Heart right ventricle (tissue), 16 donors: ENCODE results near the gene NEDD4L. TPM values are rescaled to one million over a fixed set of nuclear protein-coding genes. Genes with fewer than 3 reads are reported as not detected.

Experiments
- ATAC-seq, 8 donors: fragments of 200-7000 bp; cut with Tn5 transposase; one replicate each; pipeline ENCODE4 v1.9.1; 2020; ENCODE audit warnings: mild to moderate bottlenecking in 8 of 8, moderate library complexity in 8 of 8, moderate number of reproducible peaks in 1 of 8
- DNase-seq, 2 donors: peaks; one replicate each; pipeline ENCODE4 v3.0.0-alpha.2; 2020
- H3K27ac ChIP-seq, 10 donors: fragments of 200-600 bp; sonication (generic) in 2 of 10; one replicate each; pipeline versions ENCODE4 v1.5.0 to v1.8.0; 2020 to 2022; ENCODE audit warnings: mild to moderate bottlenecking in 3 of 10
- H3K27me3 ChIP-seq, 7 donors: fragments of 200-600 bp; one replicate each; pipeline ENCODE4 v1.8.0; 2021 to 2022; ENCODE audit warnings: mild to moderate bottlenecking in 2 of 7
- H3K36me3 ChIP-seq, 9 donors: fragments of 200-600 bp; sonication (generic) in 1 of 9; one replicate each; pipeline versions ENCODE4 v1.5.0 to v1.8.0; 2020 to 2022; ENCODE audit warnings: mild to moderate bottlenecking in 2 of 9
- H3K4me1 ChIP-seq, 9 donors: fragments of 200-600 bp; sonication (generic) in 1 of 9; one replicate each; pipeline versions ENCODE4 v1.5.0 to v1.8.0; 2020 to 2022; ENCODE audit warnings: mild to moderate bottlenecking in 4 of 9
- H3K4me3 ChIP-seq, 10 donors: fragments of 200-600 bp; sonication (generic) in 2 of 10; one replicate each; pipeline versions ENCODE4 v1.5.0 to v1.8.0; 2020 to 2022; ENCODE audit warnings: mild to moderate bottlenecking in 7 of 10, moderate library complexity in 2 of 10
- H3K9me3 ChIP-seq, 11 donors: fragments of 200-600 bp in 10 of 11; sonication (generic) in 2 of 11; one replicate each; pipeline versions ENCODE4 v1.5.0 to v1.8.0; 2013 to 2022; ENCODE audit warnings: mild to moderate bottlenecking in 2 of 11, control low read depth in 1 of 11, moderate library complexity in 1 of 11
- WGBS, 2 donors: extraction: QIAGEN DNeasy Blood & Tissue Kit; methylation state at CpG; one replicate each; pipeline ENCODE4 v1.1.7; 2013; ENCODE audit warnings: inconsistent platforms in 1 of 2; 5-methylcytosine and 5-hydroxymethylcytosine counted together
- intact Hi-C, 10 donors: fragments of 100-400 bp; cut with DNase I; formaldehyde crosslinking; loops; one replicate each; pipeline versions ENCODE4 v1.11.1 to v1.14.2; 2022
- polyA plus RNA-seq, 2 donors: library from polyadenylated mRNA; stranded (reverse); fragments of 200-250 nt; gene quantifications; one replicate each; pipeline ENCODE4 v1.2.3, GENCODE V29; 2013
- total RNA-seq, 10 donors: library from RNA; stranded (reverse); fragmentation: NEBNext Ultra II Directional in 3 of 10; extraction: Animal tissue kit (Norgen Biotek cat#: 25700) in 3 of 10; gene quantifications; one replicate each; pipeline versions ENCODE4 v1.2.1 to v1.2.4, GENCODE V29; 2021 to 2023
- TF ChIP-seq, protein P1 (sequence below), 9 donors: fragments of 200-600 bp; sonication (generic) in 2 of 9; IDR thresholded peaks; one replicate each; pipeline versions ENCODE4 v1.5.0 to v1.8.0; 2021 to 2022; ENCODE audit warnings: antibody characterized with exemption in 9 of 9, mild to moderate bottlenecking in 5 of 9, moderate library complexity in 1 of 9
- donor health status: Arrhythmogenic right ventricular cardiomyopathy.
- donor health status: ischemic (EF 13 %, LVEDD 7.1; RV severe dilation, severe dysfunction).
- donor health status: healthy with polysubstance abuse.
- donor health status: DM: no; HTN: yes; CAD: no.
- donor health status: DM: no; HTN: no; CAD: no.
- donor health status: ischemic (EF 25% LVEDD 6.9; RV normal size, moderate dysfunction).
- donor health status: ischemic (EF 25% LVEDD 5.7; RV mildly dilated, moderate dysfunction).
- donor health status: healthy.
- donor health status: DM: yes; HTN: yes; CAD: no.
- donor health status: Ischemic cardiomyopathy.
- donor health status: ischemic (EF 35%, LVEDD 5.7; RV mildly dilated, moderate dysfunction).
- donor health status: nonischemic (EF 11% LVEDD 7.7; RV severe dilation, severe dysfunction).
- donor health status: DM: yes; HTN: yes; CAD: no.
- donor health status: PGD.
- donor health status: ischemic (EF 29% LVEDD 5.4; RV normal size, mild dysfunction).
- donor health status: nonischemic (EF 23%, LVEDD 6.1; RV moderate dilation, normal function).

The NEDD4L gene
- total and polyA plus RNA-seq, 12 donors: 9.6 to 67.1 (median 49.4) TPM

DNA sequence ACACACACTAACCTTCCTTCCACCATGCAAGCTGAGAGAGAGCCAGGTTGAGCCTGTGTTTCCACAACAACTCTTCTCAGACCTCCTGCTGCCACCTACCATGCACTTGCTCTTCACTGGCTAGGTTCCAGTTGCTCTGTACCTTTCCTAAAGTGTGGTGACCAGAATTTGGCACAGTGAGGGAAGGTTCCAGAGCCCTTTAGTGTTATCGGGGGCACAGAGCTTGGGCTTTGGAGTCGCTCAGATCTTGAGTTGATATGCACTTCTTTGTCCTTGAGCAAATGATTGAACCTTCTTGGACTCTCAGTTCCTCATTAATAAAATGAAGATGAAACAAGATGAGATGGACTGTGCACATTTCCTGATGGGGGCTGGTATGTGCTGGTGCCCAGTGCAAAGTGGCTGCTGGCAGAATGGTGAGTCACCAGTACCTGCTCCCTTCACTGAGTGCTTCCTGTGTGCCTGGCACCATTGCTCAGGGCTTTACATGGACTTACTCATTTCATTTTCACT, 47.1 kb downstream of the NEDD4L start:
- Histone ChIP-seq H3K4me1 (no peaks in the 10 kb centered on the region), H3K36me3 (no peaks in the 10 kb centered on the region)

DNA sequence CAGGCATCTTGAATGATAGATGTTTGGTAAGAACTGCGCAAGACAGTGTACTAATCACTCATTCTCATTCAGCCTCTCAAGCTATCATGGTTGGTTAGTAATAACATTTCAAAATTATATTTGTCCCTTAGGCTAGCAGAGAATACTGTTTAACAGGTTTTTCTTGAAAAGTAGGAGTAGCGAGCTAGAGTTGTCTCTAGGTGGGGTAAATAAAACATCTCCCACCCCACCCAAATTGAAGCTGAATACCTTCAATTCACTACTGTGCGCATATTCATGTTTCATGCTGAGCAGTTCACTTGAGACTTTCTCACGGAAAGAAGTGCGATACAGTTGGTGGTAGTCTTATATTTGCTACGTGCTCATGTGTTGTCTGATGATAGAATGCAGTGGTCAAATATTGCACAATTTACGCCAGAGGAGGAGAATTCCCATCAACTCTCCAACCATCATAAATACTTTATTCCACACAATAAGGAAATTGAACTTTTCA, 49.3 kb downstream of the NEDD4L start:
- intact Hi-C loops: no loop called here
- TF ChIP-seq, protein P1, sequence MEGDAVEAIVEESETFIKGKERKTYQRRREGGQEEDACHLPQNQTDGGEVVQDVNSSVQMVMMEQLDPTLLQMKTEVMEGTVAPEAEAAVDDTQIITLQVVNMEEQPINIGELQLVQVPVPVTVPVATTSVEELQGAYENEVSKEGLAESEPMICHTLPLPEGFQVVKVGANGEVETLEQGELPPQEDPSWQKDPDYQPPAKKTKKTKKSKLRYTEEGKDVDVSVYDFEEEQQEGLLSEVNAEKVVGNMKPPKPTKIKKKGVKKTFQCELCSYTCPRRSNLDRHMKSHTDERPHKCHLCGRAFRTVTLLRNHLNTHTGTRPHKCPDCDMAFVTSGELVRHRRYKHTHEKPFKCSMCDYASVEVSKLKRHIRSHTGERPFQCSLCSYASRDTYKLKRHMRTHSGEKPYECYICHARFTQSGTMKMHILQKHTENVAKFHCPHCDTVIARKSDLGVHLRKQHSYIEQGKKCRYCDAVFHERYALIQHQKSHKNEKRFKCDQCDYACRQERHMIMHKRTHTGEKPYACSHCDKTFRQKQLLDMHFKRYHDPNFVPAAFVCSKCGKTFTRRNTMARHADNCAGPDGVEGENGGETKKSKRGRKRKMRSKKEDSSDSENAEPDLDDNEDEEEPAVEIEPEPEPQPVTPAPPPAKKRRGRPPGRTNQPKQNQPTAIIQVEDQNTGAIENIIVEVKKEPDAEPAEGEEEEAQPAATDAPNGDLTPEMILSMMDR (IDR thresholded peaks at IDR 0.05): no peak
- Histone ChIP-seq H3K4me3 (no peak overlapping the region), H3K27me3 (no peaks in the 10 kb centered on the region), H3K36me3 (no peaks in the 10 kb centered on the region), H3K9me3 (no peaks in the 10 kb centered on the region), H3K27ac (no peak overlapping the region), H3K4me1 (peaks cover 0 to 16% (median 4%) of the 10 kb centered on the region in 9 donors)
- DNase-seq (no peak), ATAC-seq (no peak)
- WGBS, 2 donors: 83 to 91% methylated on average over 7 of the region's 7 CpGs

More for the DNA sequence above, 47.1 kb downstream of the NEDD4L start:
- H3K27me3 ChIP-seq: no peaks in the 10 kb centered on the region
- no peak for DNase-seq
- H3K9me3 ChIP-seq: peaks cover 0 to 11% (median under 1%) of the 10 kb centered on the region in 11 donors
- H3K27ac ChIP-seq: no peak overlapping the region
- WGBS, 2 donors: 89 to 100% methylated on average over 2 of the region's 2 CpGs
- H3K4me3 ChIP-seq: no peak overlapping the region
- TF ChIP-seq, protein P1 (IDR thresholded peaks at IDR 0.05): no peak
- intact Hi-C loops: no loop called here
- ATAC-seq: peak in 1 of 8 donors; percentile 44

DNA sequence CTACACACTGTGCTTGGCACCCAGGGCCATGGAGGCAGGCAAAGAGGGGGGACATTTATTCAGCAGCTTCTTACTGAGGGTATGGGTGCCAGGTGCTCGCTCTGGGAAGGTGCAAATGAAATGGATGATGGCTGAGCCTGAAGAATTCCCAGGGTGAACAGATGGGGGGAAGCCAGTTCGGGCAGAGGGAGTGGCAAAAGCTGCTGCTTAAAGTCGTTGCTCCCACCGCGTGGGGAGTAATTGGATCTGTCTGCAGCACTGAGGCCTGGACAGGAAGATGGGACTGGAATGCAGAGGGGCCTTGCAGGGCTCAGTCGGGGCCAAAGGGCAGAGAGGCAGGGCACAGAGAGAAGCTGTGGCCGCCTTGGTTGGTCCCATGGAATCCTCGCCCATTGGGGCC, 51.2 kb downstream of the NEDD4L start:
- TF ChIP-seq, protein P1 (IDR thresholded peaks at IDR 0.05): no peak
- 76 to 77% methylated on average over 8 of the region's 8 CpGs for WGBS, 2 donors
- no peak for ATAC-seq
- Histone ChIP-seq H3K4me3 (no peak overlapping the region), H3K4me1 (peaks cover 0 to 16% (median 4%) of the 10 kb centered on the region in 9 donors), H3K36me3 (no peaks in the 10 kb centered on the region), H3K9me3 (no peaks in the 10 kb centered on the region), H3K27me3 (no peaks in the 10 kb centered on the region), H3K27ac (no peak overlapping the region)
- intact Hi-C loops: no loop called here
- no peak for DNase-seq

DNA sequence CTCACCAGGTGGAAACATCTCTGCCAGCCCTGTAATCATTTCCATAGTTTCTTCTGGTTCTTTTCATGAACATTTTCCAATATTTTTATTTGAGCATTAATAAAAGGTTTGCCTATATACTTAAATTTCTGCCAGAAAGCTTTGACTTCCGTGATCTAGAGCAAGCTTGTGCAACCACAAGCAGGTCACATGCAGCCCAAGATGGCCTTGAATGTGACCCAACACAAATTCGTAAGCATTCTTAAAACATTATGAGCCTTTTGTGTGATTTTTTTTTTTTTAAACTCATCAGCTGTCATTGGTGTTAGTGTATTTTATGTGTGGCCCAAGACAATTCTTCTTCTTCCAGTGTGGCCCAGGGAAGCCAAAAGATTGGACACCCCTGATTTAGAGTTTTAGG, 51.6 kb downstream of the NEDD4L start:
- Histone ChIP-seq H3K36me3 (no peaks in the 10 kb centered on the region), H3K9me3 (no peaks in the 10 kb centered on the region), H3K27me3 (no peaks in the 10 kb centered on the region), H3K4me1 (peaks cover 0 to 16% (median 4%) of the 10 kb centered on the region in 9 donors), H3K4me3 (no peak overlapping the region), H3K27ac (no peak overlapping the region)
- WGBS, 2 donors: 51 to 58% methylated on average over 2 of the region's 2 CpGs
- TF ChIP-seq, protein P1 (IDR thresholded peaks at IDR 0.05): no peak
- intact Hi-C loops: no loop called here
- ATAC-seq (no peak), DNase-seq (no peak)
